K562 (cell line): ENCODE results near the gene TOP3A. TPM values are rescaled to one million over a fixed set of nuclear protein-coding genes. Genes with fewer than 3 reads are reported as not detected.

Source experiments
- BHLHE40 ChIP-seq: IDR thresholded peaks from 2 replicates; pipeline ENCODE4 v1.6.1; 2011; ENCODE audit warnings: low read length, improper control_type of control experiment
- CTBP1 ChIP-seq: fragments of 450-650 bp; IDR thresholded peaks from 2 replicates; pipeline ENCODE4 v1.6.1; 2016; ENCODE audit warnings: borderline replicate concordance
- KDM1A ChIP-seq, 2 experiments: fragments of 450-650 bp; IDR thresholded peaks; 2 replicates each; pipeline ENCODE4 v1.6.1; 2016; ENCODE audit warnings: mild to moderate bottlenecking in 2 of 2
- MGA ChIP-seq: fragments of 450-650 bp; IDR thresholded peaks from 2 replicates; pipeline ENCODE4 v1.6.1; 2016; ENCODE audit warnings: mild to moderate bottlenecking, moderate library complexity
- U2AF1 ChIP-seq: fragments of 200-400 bp; formaldehyde crosslinking; optimal IDR thresholded peaks from 2 replicates; pipeline ENCODE3; 2017; ENCODE audit warnings: mild to moderate bottlenecking, low read depth, low read length, moderate library complexity
- ZBTB11 ChIP-seq, 3 experiments: fragments of 200-800 bp in 1 of 3; fragments of 250-450 bp in 1 of 3; fragments of 450-650 bp in 1 of 3; sonication (Bioruptor Pico) in 1 of 3; sonication (Bioruptor generic) in 1 of 3; formaldehyde crosslinking in 1 of 3; IDR thresholded peaks; 2 replicates each; pipeline versions ENCODE4 v1.6.1 to v1.8.0; 2016 to 2022; ENCODE audit warnings: mild to moderate bottlenecking in 2 of 3, missing genetic modification characterization in 2 of 3, missing compliant biosample characterization in 1 of 3, moderate library complexity in 1 of 3
- ZNF146 ChIP-seq: IDR thresholded peaks from one replicate; pipeline ENCODE4 v1.6.1; 2018; ENCODE audit warnings: missing compliant biosample characterization; ENCODE audit not compliant: unreplicated experiment
- ZNF24 ChIP-seq: fragments of 450-650 bp; IDR thresholded peaks from 2 replicates; pipeline ENCODE4 v1.6.1; 2016
- polyA plus RNA-seq, 8 experiments: library from polyadenylated mRNA; depleted of rRNA in 4 of 8; stranded (reverse) in 5 of 8; unstranded in 3 of 8; fragments of >200 nt; fragmentation: Nextera tagmentation in 2 of 8; fragmentation: Illumina TruSeq in 1 of 8; extraction: Ambion mirVana in 2 of 8; extraction: Trizol in 1 of 8; gene quantifications; 2 replicates each; pipeline versions ENCODE4 v1.2.1 to v1.2.3, GENCODE V29; 2011 to 2014; ENCODE audit warnings: inconsistent platforms in 1 of 8, missing spikeins in 1 of 8
- total RNA-seq, 7 experiments: library from RNA; depleted of rRNA in 6 of 7; stranded (reverse); fragments of >200 nt in 6 of 7; fragmentation: Illumina TruSeq in 2 of 7; extraction: Trizol in 2 of 7; gene quantifications; 2 replicates each; pipeline versions ENCODE4 v1.2.1 to v1.2.3, GENCODE V29; 2011 to 2021; ENCODE audit warnings: low replicate concordance in 1 of 7
- TF ChIP-seq, protein P1 (sequence below), 2 experiments: fragments of 450-650 bp; conservative IDR thresholded peaks; 2 replicates each; pipeline ENCODE4 v1.6.1; 2017; ENCODE audit warnings: mild to moderate bottlenecking in 2 of 2, moderate library complexity in 2 of 2

The TOP3A gene
- total and polyA plus RNA-seq, 9 of the 15 experiments (the other 6 are each of a cell fraction or from before 2014, with no cell fraction given) = 5.2 to 49.7 (median 24.7) TPM

- TF ChIP-seq MGA (peak; percentile 62), BHLHE40 (no peak), CTBP1 (no peak; the same call in 1 of the 2 replicates), ZNF146 (CRISPR knock-in tag) (no peak), KDM1A (IDR thresholded peaks at IDR 0.05) (no peak), ZNF24 (no peak), ZBTB11 (CRISPR knock-in tag; IDR thresholded peaks at IDR 0.05) (no peak), U2AF1 (no peak)
- TF ChIP-seq, protein P1, sequence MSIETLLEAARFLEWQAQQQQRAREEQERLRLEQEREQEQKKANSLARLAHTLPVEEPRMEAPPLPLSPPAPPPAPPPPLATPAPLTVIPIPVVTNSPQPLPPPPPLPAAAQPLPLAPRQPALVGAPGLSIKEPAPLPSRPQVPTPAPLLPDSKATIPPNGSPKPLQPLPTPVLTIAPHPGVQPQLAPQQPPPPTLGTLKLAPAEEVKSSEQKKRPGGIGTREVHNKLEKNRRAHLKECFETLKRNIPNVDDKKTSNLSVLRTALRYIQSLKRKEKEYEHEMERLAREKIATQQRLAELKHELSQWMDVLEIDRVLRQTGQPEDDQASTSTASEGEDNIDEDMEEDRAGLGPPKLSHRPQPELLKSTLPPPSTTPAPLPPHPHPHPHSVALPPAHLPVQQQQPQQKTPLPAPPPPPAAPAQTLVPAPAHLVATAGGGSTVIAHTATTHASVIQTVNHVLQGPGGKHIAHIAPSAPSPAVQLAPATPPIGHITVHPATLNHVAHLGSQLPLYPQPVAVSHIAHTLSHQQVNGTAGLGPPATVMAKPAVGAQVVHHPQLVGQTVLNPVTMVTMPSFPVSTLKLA (conservative IDR thresholded peaks at IDR 0.05) = peak in 1 of 2 experiments; percentile 57; a peak in 2 of 4 replicates
Measured at GRCh38 chr17:18246880-18247612, 67.7 kb downstream of the TOP3A start (continued).
